K562 (cell line): ENCODE measurements around the gene ABR. TPM values are rescaled to one million over a fixed set of nuclear protein-coding genes. Genes with fewer than 3 reads are reported as not detected.

Source experiments
- ATAC-seq: fragments of 200-7000 bp; cut with Tn5 transposase; 3 replicates; pipeline ENCODE4 v1.9.1; 2020; ENCODE audit warnings: moderate library complexity
- BruUV-seq: library from RNA; stranded (reverse); fragments of 400-500 nt; replicated peaks from 2 replicates; lab custom pipeline; 2021; lab: Mats Ljungman, UMichigan
- CTCF ChIA-PET: fragments of 300-600 bp; formaldehyde crosslinking; extraction: SDS; loops from one replicate; lab custom pipeline; 2021; ENCODE audit warnings: low intra/inter-chr PET ratio; lab: Yijun Ruan, JAX
- POLR2A ChIA-PET: fragments of 300-600, 350-650 bp; sonication (Branson Sonifier 250); formaldehyde crosslinking; extraction: SDS; loops from one replicate; lab custom pipeline; 2021; ENCODE audit warnings: antibody characterized with exemption, inconsistent platforms; lab: Yijun Ruan, JAX
- DNase-seq, 4 experiments: peaks; one replicate each; pipeline versions ENCODE4 v3.0.0 to v3.0.0-alpha.2; 2011 to 2018; ENCODE audit warnings: low spot score in 3 of 4, mixed read lengths in 3 of 4; ENCODE audit errors: extremely low read depth in 1 of 4
- FAIRE-seq: peaks from 2 replicates; lab custom pipeline; 2011; peaks lifted over from hg19 to GRCh38; lab: Jason Lieb, UNC
- H2AFZ ChIP-seq: 2 replicates; pipeline ENCODE4 v1.6.0; 2011; ENCODE audit warnings: low read depth, low read length, control low read depth, inconsistent platforms
- H3K27ac ChIP-seq: fragments of 200-600 bp; 3 replicates; pipeline ENCODE4 v1.8.0; 2011; ENCODE audit warnings: low read depth, mild to moderate bottlenecking, control low read depth, inconsistent platforms, low read length, moderate library complexity, mixed read lengths; ENCODE audit errors: extremely low read depth
- H3K27me3 ChIP-seq, 2 experiments: fragments of 300-600 bp in 1 of 2; 2 replicates in 1 of 2; 3 replicates in 1 of 2; pipeline versions ENCODE4 v1.6.0 to v1.8.0; 2011; ENCODE audit warnings: inconsistent platforms in 2 of 2, low read length in 2 of 2, mild to moderate bottlenecking in 1 of 2, mixed read lengths in 1 of 2, moderate library complexity in 1 of 2; ENCODE audit not compliant: control insufficient read depth in 2 of 2, insufficient read depth in 2 of 2
- H3K36me3 ChIP-seq: fragments of 300-600 bp; 3 replicates; pipeline ENCODE4 v1.8.0; 2011; ENCODE audit warnings: mild to moderate bottlenecking, low read length, inconsistent platforms; ENCODE audit not compliant: control insufficient read depth, insufficient read depth
- H3K4me1 ChIP-seq, 2 experiments: fragments of 200-600 bp in 1 of 2; replicated peaks in 1 of 2; 2 replicates in 1 of 2; 3 replicates in 1 of 2; pipeline versions ENCODE4 v1.5.1 to v1.8.0; 2011; ENCODE audit warnings: inconsistent platforms in 2 of 2, low read length in 2 of 2, mild to moderate bottlenecking in 1 of 2, mixed read lengths in 1 of 2, moderate library complexity in 1 of 2; ENCODE audit not compliant: control insufficient read depth in 2 of 2, insufficient read depth in 2 of 2
- H3K4me2 ChIP-seq: 2 replicates; pipeline ENCODE4 v1.6.1; 2011; ENCODE audit warnings: low read length, control low read depth, inconsistent platforms, mixed read lengths; ENCODE audit not compliant: insufficient read depth
- H3K4me3 ChIP-seq: fragments of 200-600 bp; sonication (generic), shearing (Covaris generic); 2 replicates; pipeline ENCODE4 v1.5.1; 2016; ENCODE audit warnings: control low read depth, inconsistent platforms
- H3K79me2 ChIP-seq: fragments of 200-600 bp; 3 replicates; pipeline ENCODE4 v1.8.0; 2011; ENCODE audit warnings: low read length, inconsistent platforms; ENCODE audit not compliant: control insufficient read depth, insufficient read depth
- H3K9ac ChIP-seq, 2 experiments: 2 replicates each; pipeline versions ENCODE4 v1.6.0 to v1.6.1; 2011; ENCODE audit warnings: low read depth in 2 of 2, low read length in 2 of 2, control low read depth in 1 of 2, inconsistent platforms in 1 of 2, mild to moderate bottlenecking in 1 of 2, mixed read lengths in 1 of 2; ENCODE audit not compliant: insufficient read depth in 1 of 2
- H3K9me1 ChIP-seq: one replicate; pipeline ENCODE4 v1.6.0; 2011; ENCODE audit warnings: inconsistent platforms, mild to moderate bottlenecking, low read length, moderate library complexity; ENCODE audit not compliant: control insufficient read depth, insufficient read depth
- H3K9me3 ChIP-seq: replicated peaks from 2 replicates; pipeline ENCODE4 v1.5.1; 2011; ENCODE audit warnings: low read depth, low read length, inconsistent platforms; ENCODE audit not compliant: control insufficient read depth, insufficient read depth
- H4K20me1 ChIP-seq: replicated peaks from 2 replicates; pipeline ENCODE4 v1.6.1; 2011; ENCODE audit warnings: low read length, inconsistent platforms, mixed read lengths; ENCODE audit not compliant: control insufficient read depth, insufficient read depth
- AFF1 ChIP-seq, 2 experiments: fragments of 450-650 bp; IDR thresholded peaks; 2 replicates each; pipeline ENCODE4 v1.6.1; 2018; ENCODE audit warnings: mild to moderate bottlenecking in 2 of 2, low read depth in 1 of 2; ENCODE audit not compliant: partially characterized antibody in 2 of 2
- MBD2 ChIP-seq: sonication (generic); IDR thresholded peaks from 2 replicates; pipeline ENCODE4 v1.6.1; 2016; ENCODE audit warnings: low read depth, borderline replicate concordance
- NCOA1 ChIP-seq: fragments of 450-650 bp; IDR thresholded peaks from 2 replicates; pipeline ENCODE4 v1.6.1; 2016; ENCODE audit warnings: low read depth
- OTX1 ChIP-seq: fragments of 450-650 bp; formaldehyde crosslinking; IDR thresholded peaks from 2 replicates; pipeline ENCODE4 v1.4.0; 2022; ENCODE audit warnings: mild to moderate bottlenecking
- SLC30A9 ChIP-seq: fragments of 250-450 bp; sonication (Bioruptor Pico); IDR thresholded peaks from 2 replicates; pipeline ENCODE4 v1.8.0; 2022; ENCODE audit warnings: mild to moderate bottlenecking, moderate library complexity
- TRIM28 ChIP-seq: fragments of 450-650 bp; IDR thresholded peaks from 2 replicates; pipeline ENCODE4 v1.6.1; 2017
- ZC3H4 ChIP-seq: sonication (generic); formaldehyde crosslinking; IDR thresholded peaks from 2 replicates; pipeline ENCODE4 v1.9.0; 2021; ENCODE audit warnings: missing genetic modification reagents, borderline replicate concordance
- ZNF253 ChIP-seq: fragments of 250-450 bp; sonication (Bioruptor Pico); conservative IDR thresholded peaks from 2 replicates; pipeline ENCODE4 v1.6.1; 2021; ENCODE audit warnings: mild to moderate bottlenecking
- ZNF324 ChIP-seq: fragments of 250-450 bp; sonication (Bioruptor Pico); IDR thresholded peaks from 2 replicates; pipeline ENCODE4 v1.4.0; 2020; ENCODE audit warnings: mild to moderate bottlenecking
- WGBS: fragments of 100-300 bp; shearing (Covaris generic); methylation state at CpG from one replicate; pipeline ENCODE4 v1.1.6; 2016; ENCODE audit warnings: low coverage, mixed read lengths; ENCODE audit not compliant: insufficient coverage; ENCODE audit errors: missing lambda C conversion rate; 5-methylcytosine and 5-hydroxymethylcytosine counted together
- in situ Hi-C: fragments of 300-500 bp; cut with MboI; formaldehyde crosslinking; loops from 4 replicates; pipeline ENCODE4 v1.15.0; 2018; ENCODE audit warnings: inconsistent platforms, mixed read lengths
- intact Hi-C: fragments of 100-400 bp; cut with micrococcal nuclease; formaldehyde crosslinking; loops from 2 replicates; pipeline ENCODE4 v1.14.2; 2022
- polyA plus RNA-seq, 8 experiments: library from polyadenylated mRNA; depleted of rRNA in 4 of 8; stranded (reverse) in 5 of 8; unstranded in 3 of 8; fragments of >200 nt; fragmentation: Nextera tagmentation in 2 of 8; fragmentation: Illumina TruSeq in 1 of 8; extraction: Ambion mirVana in 2 of 8; extraction: Trizol in 1 of 8; gene quantifications; 2 replicates each; pipeline versions ENCODE4 v1.2.1 to v1.2.3, GENCODE V29; 2011 to 2014; ENCODE audit warnings: inconsistent platforms in 1 of 8, missing spikeins in 1 of 8
- total RNA-seq, 7 experiments: library from RNA; depleted of rRNA in 6 of 7; stranded (reverse); fragments of >200 nt in 6 of 7; fragmentation: Illumina TruSeq in 2 of 7; extraction: Trizol in 2 of 7; gene quantifications; 2 replicates each; pipeline versions ENCODE4 v1.2.1 to v1.2.3, GENCODE V29; 2011 to 2021; ENCODE audit warnings: low replicate concordance in 1 of 7
- TF ChIP-seq, protein P1 (sequence below): fragments of 450-650 bp; formaldehyde crosslinking; IDR thresholded peaks from 2 replicates; pipeline ENCODE4 v1.4.0; 2020; ENCODE audit warnings: mild to moderate bottlenecking, moderate library complexity

ABR gene
- total and polyA plus RNA-seq, 9 of the 15 experiments (the other 6 are each of a cell fraction or from before 2014, with no cell fraction given), result 0.07 to 1.6 (median 0.37) TPM; not detected in 1

DNA sequence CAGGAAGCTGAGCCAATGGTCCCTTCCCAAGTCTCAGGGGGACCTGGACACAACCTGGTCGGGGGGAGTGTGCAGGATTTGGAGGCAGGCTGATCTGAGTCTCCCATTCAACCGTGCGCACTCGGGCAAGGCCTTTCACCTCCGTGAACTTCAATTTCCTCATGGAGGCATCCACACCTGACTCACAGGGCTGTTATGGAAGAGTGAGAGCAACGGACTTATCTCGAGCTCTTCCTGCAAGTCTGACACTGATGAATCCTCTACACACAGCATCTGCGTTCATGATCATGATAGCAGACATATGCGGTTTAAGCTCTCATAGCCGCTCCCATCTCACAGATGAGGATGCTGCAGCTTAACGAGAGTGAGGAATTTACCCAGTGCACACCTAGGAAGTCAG is 161.2 kb downstream of the ABR start:
- peaks cover 11 to 64% of the 10 kb centered on the region in 2 experiments; a peak in 3 of 5 replicates for H3K27me3 ChIP-seq
- FAIRE-seq (no peak), DNase-seq (no peak), ATAC-seq (no peak)
- POLR2A ChIA-PET, result interaction anchor here (1.5 kb wide), 1 partner anchor 13 kb away, joined by 3 read pairs; no protein-coding TSS in a partner anchor
- H2AFZ ChIP-seq, result no peak overlapping the region
- no peak overlapping the region for H3K9ac ChIP-seq
- intact Hi-C loops, result no loop called here
- no peak for TF ChIP-seq ZC3H4 (CRISPR knock-in tag)
- TF ChIP-seq ZNF324 (CRISPR knock-in tag), result no peak
- no peak for TF ChIP-seq OTX1 (CRISPR knock-in tag)
- no peak for TF ChIP-seq TRIM28
- no peak for TF ChIP-seq MBD2
- no peak for TF ChIP-seq NCOA1
- H3K9me3 ChIP-seq, result no peaks in the 10 kb centered on the region
- no TSS peak for BruUV-seq
- in situ Hi-C loops, result no loop called here
- H3K4me2 ChIP-seq, result no peak overlapping the region
- CTCF ChIA-PET, result no interaction called here
- 10% methylated on average over 11 of the region's 11 CpGs for WGBS
- H4K20me1 ChIP-seq, result no peaks in the 10 kb centered on the region; the same call in 1 of the 2 replicates
- peaks cover 0 to 17% of the 10 kb centered on the region in 2 experiments; a peak in 2 of 5 replicates for H3K4me1 ChIP-seq
- no peak overlapping the region for H3K4me3 ChIP-seq
- no peaks in the 10 kb centered on the region for H3K79me2 ChIP-seq
- no peak overlapping the region for H3K27ac ChIP-seq
- H3K36me3 ChIP-seq, result no peaks in the 10 kb centered on the region
- no peaks in the 10 kb centered on the region for H3K9me1 ChIP-seq

DNA sequence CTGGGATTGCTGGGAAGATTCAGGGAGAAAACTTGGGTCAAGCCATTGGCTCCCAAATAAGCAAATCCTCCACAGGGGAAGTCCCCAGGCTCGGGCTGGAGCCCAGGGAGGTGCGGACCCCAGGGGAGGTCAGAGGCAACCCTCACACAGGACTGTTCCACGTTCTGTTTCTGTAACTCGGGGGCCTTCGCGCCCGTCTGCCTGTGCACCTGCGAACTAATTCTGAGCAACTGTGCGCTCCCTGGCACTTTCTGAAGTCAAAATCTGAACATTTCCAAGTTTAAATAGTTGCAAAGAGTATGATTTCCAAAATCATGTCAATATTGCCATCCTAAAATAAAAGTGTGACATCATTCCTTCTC is 166.1 kb downstream of the ABR start:
- no peak overlapping the region for H3K27ac ChIP-seq
- BruUV-seq, result no TSS peak
- in situ Hi-C loops, result no loop called here
- TF ChIP-seq, protein P1, sequence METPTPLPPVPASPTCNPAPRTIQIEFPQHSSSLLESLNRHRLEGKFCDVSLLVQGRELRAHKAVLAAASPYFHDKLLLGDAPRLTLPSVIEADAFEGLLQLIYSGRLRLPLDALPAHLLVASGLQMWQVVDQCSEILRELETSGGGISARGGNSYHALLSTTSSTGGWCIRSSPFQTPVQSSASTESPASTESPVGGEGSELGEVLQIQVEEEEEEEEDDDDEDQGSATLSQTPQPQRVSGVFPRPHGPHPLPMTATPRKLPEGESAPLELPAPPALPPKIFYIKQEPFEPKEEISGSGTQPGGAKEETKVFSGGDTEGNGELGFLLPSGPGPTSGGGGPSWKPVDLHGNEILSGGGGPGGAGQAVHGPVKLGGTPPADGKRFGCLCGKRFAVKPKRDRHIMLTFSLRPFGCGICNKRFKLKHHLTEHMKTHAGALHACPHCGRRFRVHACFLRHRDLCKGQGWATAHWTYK (CRISPR knock-in tag), result no peak
- TF ChIP-seq ZNF253 (no peak), AFF1 (IDR thresholded peaks at IDR 0.05; ENCODE audit: low read depth in 1 of 2, partially characterized antibody in 2 of 2) (no peak), SLC30A9 (CRISPR knock-in tag) (no peak)

More for the DNA sequence above, 166.1 kb downstream of the ABR start:
- H3K9me1 ChIP-seq, result no peaks in the 10 kb centered on the region
- no peak for FAIRE-seq
- ATAC-seq, result no peak
- no peak overlapping the region for H2AFZ ChIP-seq
- H3K36me3 ChIP-seq, result no peaks in the 10 kb centered on the region
- POLR2A ChIA-PET, result no interaction called here
- no peaks in the 10 kb centered on the region for H3K9me3 ChIP-seq
- WGBS, result 33% methylated on average over 6 of the region's 9 CpGs
- no peak overlapping the region for H3K4me3 ChIP-seq
- CTCF ChIA-PET, result no interaction called here
- H3K9ac ChIP-seq, result no peak overlapping the region
- no peaks in the 10 kb centered on the region for H3K79me2 ChIP-seq
- no peak overlapping the region for H3K4me2 ChIP-seq
- no peak for DNase-seq
- H3K4me1 ChIP-seq, result peaks cover 0 to 18% of the 10 kb centered on the region in 2 experiments; a peak in 2 of 5 replicates
- H4K20me1 ChIP-seq, result no peaks in the 10 kb centered on the region; the same call in 1 of the 2 replicates
- H3K27me3 ChIP-seq, result peaks cover 2 to 52% of the 10 kb centered on the region in 2 experiments; a peak in 3 of 5 replicates
- intact Hi-C loops, result no loop called here
